ENCODE data around the gene TCTN1.

GRCh38 chr12:110694330-110694901 is 80.5 kb downstream of the TCTN1 start:
- TF ChIP-seq ZNF134 (CRISPR knock-in tag; conservative IDR thresholded peaks at IDR 0.05) = no peak
- no peak for TF ChIP-seq HDAC2 (IDR thresholded peaks at IDR 0.05)
